GM12891 (cell line): ENCODE results near the gene KRT35.

Experiments
- DNase-seq: peaks from one replicate; pipeline ENCODE4 v3.0.0; 2011; ENCODE audit warnings: low spot score; ENCODE audit not compliant: insufficient read length
- FAIRE-seq: peaks from 2 replicates; lab custom pipeline; 2011; peaks lifted over from hg19 to GRCh38; lab: Jason Lieb, UNC
- PAX5 ChIP-seq: IDR thresholded peaks from 2 replicates; pipeline ENCODE4 v1.6.1; 2011; ENCODE audit warnings: low read length, moderate library complexity, mild to moderate bottlenecking; ENCODE audit not compliant: insufficient read depth, severe bottlenecking
- POLR2A ChIP-seq: IDR thresholded peaks from 2 replicates; pipeline ENCODE4 v1.6.1; 2011; ENCODE audit warnings: low read depth, low read length, control low read depth
- POLR2AphosphoS5 ChIP-seq: IDR thresholded peaks from 2 replicates; pipeline ENCODE4 v1.6.1; 2011; ENCODE audit warnings: low read depth, low read length, control low read depth
- POU2F2 ChIP-seq: IDR thresholded peaks from 2 replicates; pipeline ENCODE4 v1.6.1; 2011; ENCODE audit warnings: low read depth, mild to moderate bottlenecking, control low read depth, low read length, moderate library complexity
- SPI1 ChIP-seq: IDR thresholded peaks from 2 replicates; pipeline ENCODE4 v1.6.1; 2011; ENCODE audit warnings: low read depth, low read length, control low read depth
- TAF1 ChIP-seq: IDR thresholded peaks from 2 replicates; pipeline ENCODE4 v1.6.1; 2011; ENCODE audit warnings: low read depth, low read length, control low read depth

Gene KRT35

GRCh38 chr17:41478237-41478636, 2.7 kb downstream of the KRT35 start:
- TF ChIP-seq POLR2AphosphoS5 = no peak
- FAIRE-seq (no peak), DNase-seq (no peak)

- TF ChIP-seq SPI1 = no peak
- DNase-seq (no peak), FAIRE-seq (no peak)
Measured at GRCh38 chr17:41476866-41477815, 3.8 kb downstream of the KRT35 start.

DNA sequence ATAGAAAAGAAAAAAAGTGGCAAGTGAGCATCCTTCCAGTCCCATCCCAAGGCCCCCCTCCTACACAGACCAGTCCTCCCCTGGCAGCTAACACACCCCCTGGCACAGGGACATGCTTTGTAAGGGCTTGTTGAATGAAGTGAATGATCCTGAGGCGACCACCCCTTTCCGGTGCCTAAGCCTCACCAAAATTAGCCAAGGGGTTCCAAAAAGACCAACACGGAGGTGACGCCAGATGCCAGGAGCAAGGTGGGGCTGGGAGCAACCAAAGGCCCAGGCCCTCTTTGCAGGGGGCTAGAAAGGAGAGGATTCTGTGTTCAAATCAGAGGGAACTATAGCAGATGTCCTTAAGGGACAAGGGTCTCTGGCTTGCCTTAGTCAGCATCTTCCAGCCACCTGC, 5.5 kb downstream of the KRT35 start:
- no peak for FAIRE-seq

DNA sequence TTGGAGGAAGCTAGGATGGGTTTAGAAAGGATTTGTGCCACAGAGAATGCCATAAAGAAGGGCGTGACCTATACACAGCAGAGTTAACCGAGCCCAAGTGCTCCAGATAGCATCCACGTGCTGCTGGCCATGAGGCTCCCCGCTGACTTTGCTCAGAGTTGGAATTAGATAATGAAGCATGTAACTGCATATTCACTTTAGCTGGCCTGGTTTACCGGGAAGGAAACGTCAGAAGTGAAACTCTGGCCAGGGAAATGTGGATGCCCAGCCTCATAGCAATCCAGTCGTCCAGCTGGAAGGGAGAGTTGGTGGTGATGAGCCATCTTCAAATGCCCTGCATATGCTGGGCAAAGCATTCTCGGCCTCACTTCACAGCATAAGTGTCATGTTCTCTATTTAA, 6.1 kb downstream of the KRT35 start:
- no peak for FAIRE-seq

More for the DNA sequence above, 5.5 kb downstream of the KRT35 start:
- TF ChIP-seq TAF1 (no peak), PAX5 (no peak), SPI1 (no peak), POLR2AphosphoS5 (no peak), POU2F2 (no peak)
- DNase-seq = no peak

GRCh38 chr17:41468346-41468745, 12.6 kb downstream of the KRT35 start:
- FAIRE-seq (no peak), DNase-seq (no peak)
- TF ChIP-seq POU2F2 = no peak
- TF ChIP-seq SPI1 = no peak
- no peak for TF ChIP-seq PAX5

More for the DNA sequence above, 6.1 kb downstream of the KRT35 start:
- TF ChIP-seq POLR2AphosphoS5 (no peak), POLR2A (no peak), TAF1 (no peak), POU2F2 (no peak), PAX5 (no peak), SPI1 (no peak)
- no peak for DNase-seq

GRCh38 chr17:41467561-41467960, 13.4 kb downstream of the KRT35 start:
- FAIRE-seq (no peak), DNase-seq (no peak)
- TF ChIP-seq POLR2AphosphoS5 (no peak), SPI1 (no peak), POLR2A (no peak), TAF1 (no peak), POU2F2 (no peak), PAX5 (no peak)

DNA sequence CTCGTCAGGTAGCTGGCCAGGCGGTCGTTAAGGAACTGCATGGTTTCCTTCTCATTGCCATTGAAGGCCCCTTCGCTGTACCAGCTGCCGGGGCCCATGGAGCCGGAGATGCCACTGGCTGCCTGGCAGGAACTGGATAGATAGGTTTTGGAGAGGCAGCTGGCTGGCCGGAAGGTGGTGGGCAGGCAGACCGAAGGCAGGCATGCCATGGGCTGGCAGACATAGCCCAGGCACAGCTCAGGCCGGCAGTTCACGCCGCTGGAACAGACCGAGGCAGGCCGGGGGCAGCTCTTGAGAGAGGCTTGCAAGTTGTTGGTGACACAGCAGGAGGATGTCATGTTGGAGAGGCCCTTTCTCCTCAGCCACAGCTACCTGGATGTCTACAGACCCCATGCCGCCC, 14.0 kb downstream of the KRT35 start, which contains the start of gene KRT32:
Gene KRT32 (minus strand): TSS at position 399 of the 400 bp plus-strand sequence. CDS start 61 bp downstream, at position 338.
- DNase-seq (no peak), FAIRE-seq (no peak)
- TF ChIP-seq POU2F2 = no peak

DNA sequence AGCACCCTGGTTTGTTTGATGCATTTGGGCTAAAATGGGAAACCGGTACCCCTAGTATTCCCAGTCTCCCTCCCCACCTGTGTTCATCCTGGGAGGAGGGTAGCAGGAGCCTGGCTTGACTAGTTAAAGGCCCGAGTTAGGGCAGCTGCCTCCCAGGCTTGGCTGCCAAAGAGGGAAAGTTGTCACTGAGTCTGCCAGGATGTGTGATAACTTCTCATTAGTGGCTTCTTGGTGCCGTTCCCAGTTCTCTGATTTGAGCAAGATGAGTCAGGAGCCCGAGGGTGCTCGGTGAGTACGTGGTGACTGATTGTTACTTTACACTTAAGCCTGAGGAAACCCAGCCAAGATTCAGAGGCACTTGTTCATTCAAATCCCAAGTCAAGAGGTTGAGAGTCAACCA, 16.3 kb downstream of the KRT35 start:
- FAIRE-seq (no peak), DNase-seq (no peak)
- TF ChIP-seq SPI1 (no peak), POLR2A (no peak), TAF1 (no peak), POLR2AphosphoS5 (no peak), PAX5 (no peak), POU2F2 (no peak)

DNA sequence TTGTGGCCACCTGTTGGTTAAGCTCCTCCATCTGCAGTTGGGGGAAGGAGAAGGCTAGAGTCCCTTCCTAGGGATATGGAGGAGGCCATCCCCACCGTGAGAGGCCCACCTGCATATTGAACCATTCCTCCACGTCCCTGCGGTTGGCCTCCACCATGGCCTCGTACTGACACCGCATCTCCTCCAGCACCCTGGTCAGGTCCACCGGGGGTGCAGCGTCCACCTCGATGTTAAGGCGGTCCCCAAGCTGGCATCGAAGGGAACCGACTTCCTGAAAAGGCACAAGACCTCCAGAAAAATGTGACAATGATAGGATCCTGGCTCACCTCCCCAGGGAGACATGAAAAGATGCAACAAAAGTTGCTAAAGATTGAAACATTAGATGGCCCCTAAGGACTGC, 16.8 kb downstream of the KRT35 start:
- no peak for TF ChIP-seq POLR2A
- DNase-seq = no peak
- no peak for FAIRE-seq

GRCh38 chr17:41463746-41464145, 17.2 kb downstream of the KRT35 start:
- FAIRE-seq (no peak), DNase-seq (no peak)
- TF ChIP-seq POLR2A (no peak), TAF1 (no peak), POU2F2 (no peak), POLR2AphosphoS5 (no peak), SPI1 (no peak), PAX5 (no peak)

DNA sequence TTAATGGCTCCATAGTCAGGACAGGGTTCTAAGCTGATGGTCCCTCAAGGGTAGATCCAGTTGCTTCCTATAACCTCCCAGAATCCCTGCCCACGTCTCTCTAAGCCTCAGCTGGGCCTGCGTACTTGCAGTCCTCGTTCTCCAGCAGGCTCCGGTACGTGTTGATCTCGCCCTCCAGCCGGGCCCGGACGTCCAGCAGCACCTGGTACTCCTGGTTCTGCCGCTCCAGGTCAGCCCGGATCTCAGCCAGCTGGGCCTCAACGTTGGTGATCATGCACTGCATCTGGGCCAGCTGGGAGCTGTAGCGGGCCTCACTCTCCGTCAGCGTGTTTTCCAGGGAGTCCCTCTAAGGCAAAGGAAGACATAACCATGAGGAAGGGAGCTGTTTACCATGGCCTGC, 18.2 kb downstream of the KRT35 start:
- DNase-seq (no peak), FAIRE-seq (no peak)
- TF ChIP-seq PAX5 (no peak), SPI1 (no peak)
